Myocyte (in vitro differentiated cells): Measurements from ENCODE around the gene FABP7. TPM values are rescaled to one million over a fixed set of nuclear protein-coding genes. Genes with fewer than 3 reads are reported as not detected.

Source experiments
- DNase-seq: peaks from one replicate; pipeline ENCODE4 v3.0.0-alpha.2; 2012; ENCODE audit warnings: low read depth
- total RNA-seq: library from RNA; depleted of rRNA; stranded (reverse); fragments of >200 nt; gene quantifications from 2 replicates; pipeline ENCODE4 v1.2.3, GENCODE V29; 2014

Gene FABP7
- total RNA-seq, 1 donor from 2014 or later: not detected

- DNase-seq: no peak
Measured at GRCh38 chr6:122833021-122833491, 53.5 kb downstream of the FABP7 start.

Other genes starting within 250 kb of the FABP7 start
- gene PKIB, start 169.3 kb upstream of the FABP7 start, total RNA-seq: 1.4 and 1.8 TPM in 2 replicates
- gene SMPDL3A, start 9.5 kb downstream of the FABP7 start, total RNA-seq: 8.2 and 13.6 TPM in 2 replicates
- gene CLVS2, start 216.5 kb downstream of the FABP7 start, total RNA-seq: not detected in 2 replicates